Measurements from ENCODE around the gene NGLY1. TPM values are rescaled to one million over a fixed set of nuclear protein-coding genes. Genes with fewer than 3 reads are reported as not detected.

NGLY1 gene
- total RNA-seq, 1 donor from 2014 or later, result 37.3 TPM

Other genes starting within 250 kb of the NGLY1 start
- 91.0 and 105 TPM in 2 replicates for gene TOP2B, start 118.5 kb downstream of the NGLY1 start, total RNA-seq
- gene OXSM, start 6.6 kb upstream of the NGLY1 start, total RNA-seq, result 10.3 and 11.9 TPM in 2 replicates